ENCODE measurements around the gene TLE3. TPM values are rescaled to one million over a fixed set of nuclear protein-coding genes. Genes with fewer than 3 reads are reported as not detected.

TLE3 gene
- polyA plus RNA-seq, 1 of the 3 experiments (the other 2 are of a cell fraction) = 14.7 TPM

DNA sequence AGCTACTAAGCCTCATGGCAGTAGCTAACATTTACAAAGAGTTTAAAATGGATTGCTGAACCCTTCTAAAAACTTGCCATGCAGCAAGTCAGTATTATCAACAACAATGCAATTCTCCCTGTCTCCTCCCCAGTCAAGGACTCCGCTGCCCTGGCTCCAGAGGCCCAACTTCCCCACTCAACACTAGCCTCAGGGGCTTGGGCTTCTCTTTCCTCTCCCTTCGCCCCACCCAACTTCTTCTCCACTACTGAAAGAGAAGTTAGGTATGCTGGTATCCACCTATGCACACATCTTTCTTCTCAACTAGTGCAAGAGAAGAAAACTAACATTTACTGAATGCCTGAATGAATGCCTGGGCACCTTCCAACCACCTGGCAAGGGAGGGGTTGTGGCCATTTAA is 30.7 kb downstream of the TLE3 start:
- H3K4me1 ChIP-seq (ENCODE audit: control insufficient read depth in 1 of 2, insufficient read depth in 2 of 2, low read depth in 1 of 2, low read length in 1 of 2) = peaks cover 9 to 50% of the 10 kb centered on the region in 2 experiments; a peak in 3 of 4 replicates
- H3K36me3 ChIP-seq (replicated peaks in 1 of 2; ENCODE audit: control insufficient read depth in 1 of 2, insufficient read depth in 2 of 2, low read length in 1 of 2) = peaks cover 0 to 63% of the 10 kb centered on the region in 2 experiments
- WGBS (ENCODE audit: low lambda C conversion rate) = 98% methylated on average over 2 of the region's 2 CpGs
- ChIA-PET POLR2A (no interaction called here), CTCF (interaction anchor here (1.1 to 1.6 kb wide), 2 partner anchors 18 to 31 kb away, joined by 3 to 6 read pairs; partner anchors contain the start of gene TLE3)
- H4K20me1 ChIP-seq (ENCODE audit: insufficient read depth) = peaks cover 20% of the 10 kb centered on the region
- H3K4me2 ChIP-seq = no peak overlapping the region
- no peak overlapping the region for H3K9ac ChIP-seq
- no peaks in the 10 kb centered on the region for H3K9me2 ChIP-seq
- no peak for DNase-seq
- H2AFZ ChIP-seq (ENCODE audit: low read depth) = no peak overlapping the region
- H3K4me3 ChIP-seq (ENCODE audit: low read depth in 2 of 2, low read length in 1 of 2) = no peak overlapping the region
- no peak overlapping the region for H3K27ac ChIP-seq (ENCODE audit: low read depth in 2 of 2, low read length in 1 of 2)
- peaks cover 7% of the 10 kb centered on the region for H3F3A ChIP-seq (replicated peaks; ENCODE audit: insufficient read depth)
- no peaks in the 10 kb centered on the region for H3K79me2 ChIP-seq (ENCODE audit: insufficient read depth)
- TF ChIP-seq POLR2AphosphoS5 (IDR thresholded peaks at IDR 0.05; ENCODE audit: low read depth, low read length) (no peak), PBX3 (IDR thresholded peaks at IDR 0.05) (no peak), REST (IDR thresholded peaks at IDR 0.05; ENCODE audit: low read depth, low read length) (no peak), TEAD4 (IDR thresholded peaks at IDR 0.05; ENCODE audit: borderline replicate concordance, insufficient read depth) (no peak), RCOR1 (IDR thresholded peaks at IDR 0.05; ENCODE audit: low read length) (no peak), JUND (IDR thresholded peaks at IDR 0.05) (no peak), FOSL2 (IDR thresholded peaks at IDR 0.05; ENCODE audit: borderline replicate concordance, low read depth) (no peak), IRF3 (IDR thresholded peaks at IDR 0.05; ENCODE audit: low read depth, low read length) (no peak), GABPA (IDR thresholded peaks at IDR 0.05; ENCODE audit: low read depth) (no peak), SIN3A (IDR thresholded peaks at IDR 0.05; ENCODE audit: borderline replicate concordance, low read depth, low read length) (no peak), CHD2 (IDR thresholded peaks at IDR 0.05; ENCODE audit: low read length, partially characterized antibody) (no peak)
- TF ChIP-seq, protein P1, sequence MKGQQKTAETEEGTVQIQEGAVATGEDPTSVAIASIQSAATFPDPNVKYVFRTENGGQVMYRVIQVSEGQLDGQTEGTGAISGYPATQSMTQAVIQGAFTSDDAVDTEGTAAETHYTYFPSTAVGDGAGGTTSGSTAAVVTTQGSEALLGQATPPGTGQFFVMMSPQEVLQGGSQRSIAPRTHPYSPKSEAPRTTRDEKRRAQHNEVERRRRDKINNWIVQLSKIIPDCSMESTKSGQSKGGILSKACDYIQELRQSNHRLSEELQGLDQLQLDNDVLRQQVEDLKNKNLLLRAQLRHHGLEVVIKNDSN (IDR thresholded peaks at IDR 0.05; ENCODE audit: borderline replicate concordance, low read depth) = no peak
- TF ChIP-seq, protein P2, sequence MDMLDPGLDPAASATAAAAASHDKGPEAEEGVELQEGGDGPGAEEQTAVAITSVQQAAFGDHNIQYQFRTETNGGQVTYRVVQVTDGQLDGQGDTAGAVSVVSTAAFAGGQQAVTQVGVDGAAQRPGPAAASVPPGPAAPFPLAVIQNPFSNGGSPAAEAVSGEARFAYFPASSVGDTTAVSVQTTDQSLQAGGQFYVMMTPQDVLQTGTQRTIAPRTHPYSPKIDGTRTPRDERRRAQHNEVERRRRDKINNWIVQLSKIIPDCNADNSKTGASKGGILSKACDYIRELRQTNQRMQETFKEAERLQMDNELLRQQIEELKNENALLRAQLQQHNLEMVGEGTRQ (IDR thresholded peaks at IDR 0.05; ENCODE audit: borderline replicate concordance, low read depth, low read length) = no peak
- H3K27me3 ChIP-seq (ENCODE audit: insufficient read depth) = no peaks in the 10 kb centered on the region
- no peaks in the 10 kb centered on the region for H3K9me3 ChIP-seq
